ENCODE measurements around the gene GTF3C2. TPM values are rescaled to one million over a fixed set of nuclear protein-coding genes. Genes with fewer than 3 reads are reported as not detected.
A peak's percentile ranks its signal among the peaks of the same experiment; 100 is the strongest.
"Not testable (repeated sequence)": the region's sequence is repeated elsewhere in the genome, so short reads cannot be mapped to it uniquely, and the experiment has no call there.

The GTF3C2 gene
- total and polyA plus RNA-seq, 4 donors, result 37.8 to 60.5 (median 43.0) TPM

DNA sequence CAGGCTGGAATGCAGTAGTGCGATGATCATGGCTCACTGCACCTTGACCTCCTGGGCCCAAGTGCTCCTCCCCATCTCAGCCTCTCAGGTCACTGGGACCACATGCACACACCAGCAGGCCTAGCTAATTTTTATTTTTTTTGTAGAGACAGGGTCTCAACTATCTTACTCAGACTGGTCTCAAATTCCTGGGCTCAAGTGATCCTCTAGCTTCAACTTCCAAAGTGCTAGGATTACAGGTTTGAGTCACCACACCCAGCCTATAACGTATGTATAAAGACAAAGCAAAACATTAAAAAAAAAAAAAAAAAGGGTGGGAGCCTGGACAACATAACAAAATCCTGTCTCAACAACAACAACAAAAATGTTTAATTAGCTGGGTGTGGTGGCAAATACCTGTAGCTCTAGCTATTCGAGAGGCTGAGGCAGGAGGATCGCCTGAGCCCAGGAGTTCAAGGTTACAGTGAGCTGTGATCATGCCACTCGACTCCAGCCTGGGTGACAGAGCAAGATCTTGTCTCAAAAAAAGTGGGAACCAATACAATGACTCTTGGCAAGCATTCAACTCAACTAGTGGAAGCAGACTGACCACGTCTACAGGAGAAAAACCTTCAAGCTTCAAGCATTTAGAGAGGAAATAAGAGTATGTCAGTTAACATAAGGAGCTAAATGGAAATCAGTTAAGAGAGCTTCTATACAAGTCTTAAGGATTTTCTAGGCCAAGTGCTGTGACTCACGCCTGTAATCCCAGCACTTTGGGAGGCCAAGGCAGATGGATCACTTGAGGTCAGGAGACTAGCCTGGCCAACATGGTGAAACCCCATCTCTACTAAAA, 2.6 kb downstream of the GTF3C2 start:
- Histone ChIP-seq H3K27ac (ENCODE audit: low read depth, low read length) (no peak overlapping the region), H3K9me3 (ENCODE audit: control insufficient read depth, insufficient read depth, low read length) (no peaks in the 10 kb centered on the region)

DNA sequence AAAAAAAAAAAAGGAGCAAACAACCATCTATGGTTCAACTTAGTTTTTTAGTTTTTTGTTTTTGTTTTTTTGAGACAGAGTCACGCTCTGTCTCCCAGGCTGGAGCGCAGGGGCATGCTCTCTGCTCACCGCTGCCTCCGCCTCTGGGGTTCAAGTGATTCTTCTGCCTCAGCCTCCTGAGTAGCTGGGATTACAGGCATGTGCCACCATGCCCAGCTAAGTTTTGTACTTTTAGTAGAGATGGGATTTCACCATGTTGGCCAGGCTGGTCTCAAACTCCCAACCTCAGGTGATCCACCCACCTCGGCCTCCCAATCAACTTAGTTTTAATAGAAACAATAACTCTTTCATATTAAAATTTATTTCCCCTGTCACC, 3.2 kb downstream of the GTF3C2 start:
- H3K36me3 ChIP-seq (ENCODE audit: control insufficient read depth, insufficient read depth, low read length); H3K27ac ChIP-seq (ENCODE audit: low read depth, low read length); DNase-seq (ENCODE audit: low read depth in 4 of 6, low spot score in 6 of 6); H3K27me3 ChIP-seq (ENCODE audit: control insufficient read depth, insufficient read depth, low read length); H3K9me3 ChIP-seq (ENCODE audit: control insufficient read depth, insufficient read depth, low read length); H3K4me3 ChIP-seq (ENCODE audit: low read depth, low read length): not testable (repeated sequence)
- 85% methylated on average over 5 of the region's 5 CpGs for WGBS (ENCODE audit: insufficient coverage)
- H3K4me1 ChIP-seq (ENCODE audit: control insufficient read depth, insufficient read depth, low read length), result peaks cover 21% of the 10 kb centered on the region

More for the DNA sequence above, 2.6 kb downstream of the GTF3C2 start:
- peaks cover 21% of the 10 kb centered on the region for H3K4me1 ChIP-seq (ENCODE audit: control insufficient read depth, insufficient read depth, low read length)
- WGBS (ENCODE audit: insufficient coverage), result 88% methylated on average over 5 of the region's 7 CpGs
- DNase-seq (ENCODE audit: low read depth in 4 of 6, low spot score in 6 of 6), result no peak
- H3K4me3 ChIP-seq (ENCODE audit: low read depth, low read length), result no peak overlapping the region
- no peaks in the 10 kb centered on the region for H3K27me3 ChIP-seq (ENCODE audit: control insufficient read depth, insufficient read depth, low read length)
- H3K36me3 ChIP-seq (ENCODE audit: control insufficient read depth, insufficient read depth, low read length), result peaks cover 8% of the 10 kb centered on the region

DNA sequence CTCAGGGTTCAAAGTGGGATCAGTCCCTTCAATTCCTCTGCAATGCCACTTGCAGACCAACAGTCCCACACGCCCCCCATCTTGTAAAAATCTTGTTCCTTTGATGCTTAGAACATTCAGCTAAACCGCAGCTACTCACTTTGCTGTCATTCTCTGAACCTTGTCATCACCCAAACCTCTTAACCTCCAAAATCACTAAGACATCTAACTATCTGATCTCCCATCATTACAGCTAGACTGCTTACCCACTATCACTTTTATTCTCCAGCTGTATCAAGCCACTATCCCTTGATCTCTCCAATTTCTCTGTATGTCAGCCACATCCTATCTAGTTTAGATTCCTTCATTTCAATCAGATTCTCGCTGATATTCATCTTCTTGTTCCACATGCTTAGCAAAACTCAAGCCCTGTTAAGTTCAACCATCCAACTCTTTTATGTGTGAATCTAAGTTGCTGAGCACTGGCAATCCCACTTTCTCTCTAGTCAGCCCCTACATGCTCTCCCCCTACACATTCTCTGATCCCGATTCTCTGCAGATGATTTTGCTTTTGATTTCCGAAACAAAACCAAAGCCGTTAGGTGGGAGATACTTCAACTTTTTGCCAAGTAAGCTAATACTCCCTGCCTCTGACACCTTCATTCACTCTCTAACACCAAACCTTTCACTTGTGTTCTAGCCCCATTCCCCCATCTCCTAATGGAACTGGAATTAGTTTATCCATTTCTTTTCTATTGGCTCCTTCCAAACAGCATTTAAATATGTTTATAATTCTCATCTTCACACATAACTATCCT, 4.6 kb downstream of the GTF3C2 start:
- WGBS (ENCODE audit: insufficient coverage), result 92% methylated on average over 6 of the region's 6 CpGs
- DNase-seq (ENCODE audit: low read depth in 4 of 6, low spot score in 6 of 6), result no peak
- no peaks in the 10 kb centered on the region for H3K27me3 ChIP-seq (ENCODE audit: control insufficient read depth, insufficient read depth, low read length)

DNA sequence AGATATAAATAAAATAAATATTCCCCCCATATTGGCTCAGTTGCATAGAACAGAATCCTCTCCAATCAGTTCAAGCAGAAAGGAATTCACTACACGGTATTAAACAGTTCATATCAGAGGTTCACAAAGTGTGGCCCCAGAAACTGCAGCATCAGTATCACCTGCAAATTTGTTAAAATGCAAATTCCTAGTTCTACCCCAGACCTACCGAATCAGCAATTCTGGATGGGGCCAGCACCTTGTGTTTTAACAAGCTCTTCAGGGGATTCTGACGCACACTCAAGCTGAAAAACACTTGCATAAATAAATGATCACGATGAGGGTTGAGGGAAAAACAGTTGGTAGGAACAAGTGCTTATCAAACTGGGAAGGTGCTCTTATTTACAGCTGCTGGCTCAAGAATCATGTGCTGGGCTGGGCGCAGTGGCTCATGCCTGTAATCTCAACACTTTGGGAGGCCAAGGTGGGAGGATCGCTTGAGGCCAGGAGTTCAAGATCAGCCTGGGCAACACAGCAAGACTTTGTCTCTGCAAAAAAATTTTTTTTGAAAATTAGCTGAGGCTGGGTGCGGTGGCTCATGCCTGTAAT, 6.4 kb downstream of the GTF3C2 start:
- H3K9me3 ChIP-seq (ENCODE audit: control insufficient read depth, insufficient read depth, low read length), result no peaks in the 10 kb centered on the region
- peaks cover 6% of the 10 kb centered on the region for H3K36me3 ChIP-seq (ENCODE audit: control insufficient read depth, insufficient read depth, low read length)
- H3K4me3 ChIP-seq (ENCODE audit: low read depth, low read length), result no peak overlapping the region
- no peak overlapping the region for H3K27ac ChIP-seq (ENCODE audit: low read depth, low read length)
- DNase-seq (ENCODE audit: low read depth in 4 of 6, low spot score in 6 of 6), result no peak
- WGBS (ENCODE audit: insufficient coverage), result 94% methylated on average over 5 of the region's 7 CpGs
- peaks cover 2% of the 10 kb centered on the region for H3K4me1 ChIP-seq (ENCODE audit: control insufficient read depth, insufficient read depth, low read length)
- H3K27me3 ChIP-seq (ENCODE audit: control insufficient read depth, insufficient read depth, low read length), result no peaks in the 10 kb centered on the region

More for the DNA sequence above, 4.6 kb downstream of the GTF3C2 start:
- Histone ChIP-seq H3K36me3 (ENCODE audit: control insufficient read depth, insufficient read depth, low read length) (peaks cover 8% of the 10 kb centered on the region), H3K9me3 (ENCODE audit: control insufficient read depth, insufficient read depth, low read length) (no peaks in the 10 kb centered on the region), H3K4me1 (ENCODE audit: control insufficient read depth, insufficient read depth, low read length) (peaks cover 12% of the 10 kb centered on the region), H3K4me3 (ENCODE audit: low read depth, low read length) (no peak overlapping the region), H3K27ac (ENCODE audit: low read depth, low read length) (no peak overlapping the region)

DNA sequence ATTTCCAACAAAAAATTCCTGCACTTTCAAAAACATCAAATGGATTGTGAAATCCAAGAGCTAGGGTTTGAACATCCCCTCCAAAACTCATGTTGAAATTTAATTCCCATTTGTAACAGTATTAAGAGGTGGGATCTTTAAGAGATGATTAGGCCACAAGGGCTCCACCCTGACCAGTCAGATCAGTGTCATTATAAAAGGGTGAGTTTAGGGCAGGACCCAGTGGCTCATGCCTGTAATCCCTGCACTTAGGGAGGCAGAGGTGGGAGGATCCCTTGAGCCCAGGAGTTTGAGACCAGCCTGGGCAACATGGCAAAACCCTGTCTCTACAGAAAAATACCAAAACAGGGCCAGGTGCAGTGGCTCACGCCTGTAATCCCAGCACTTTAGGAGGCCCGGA, 8.9 kb downstream of the GTF3C2 start:
- Histone ChIP-seq H3K36me3 (ENCODE audit: control insufficient read depth, insufficient read depth, low read length) (peaks cover 9% of the 10 kb centered on the region), H3K27ac (ENCODE audit: low read depth, low read length) (no peak overlapping the region), H3K4me3 (ENCODE audit: low read depth, low read length) (no peak overlapping the region), H3K4me1 (ENCODE audit: control insufficient read depth, insufficient read depth, low read length) (no peaks in the 10 kb centered on the region), H3K27me3 (ENCODE audit: control insufficient read depth, insufficient read depth, low read length) (no peaks in the 10 kb centered on the region), H3K9me3 (ENCODE audit: control insufficient read depth, insufficient read depth, low read length) (no peaks in the 10 kb centered on the region)
- 91% methylated on average over 2 of the region's 2 CpGs for WGBS (ENCODE audit: insufficient coverage)
- DNase-seq (ENCODE audit: low read depth in 4 of 6, low spot score in 6 of 6), result no peak

DNA sequence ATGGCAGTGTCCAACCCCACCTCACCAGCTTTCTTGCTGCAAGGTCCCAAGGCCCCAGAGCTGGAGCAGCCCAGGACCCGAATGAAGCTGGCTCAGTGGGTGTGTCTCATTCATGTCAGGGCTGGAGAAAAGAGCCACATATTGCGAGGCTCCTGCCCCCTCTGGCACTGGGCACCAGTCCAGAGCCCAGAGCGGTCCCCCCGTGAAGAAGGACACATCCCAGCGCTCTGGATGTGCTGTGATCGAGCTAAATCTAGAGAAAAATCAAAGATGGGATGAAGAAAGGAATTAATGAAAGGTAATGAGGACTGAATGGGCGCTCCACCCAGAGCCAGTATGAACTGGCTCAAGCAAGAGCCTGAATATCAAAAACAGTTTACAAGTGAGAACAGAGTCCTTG, 20.4 kb downstream of the GTF3C2 start:
- Histone ChIP-seq H3K27ac (ENCODE audit: low read depth, low read length) (no peak overlapping the region), H3K36me3 (ENCODE audit: control insufficient read depth, insufficient read depth, low read length) (peaks cover 77% of the 10 kb centered on the region), H3K9me3 (ENCODE audit: control insufficient read depth, insufficient read depth, low read length) (no peaks in the 10 kb centered on the region), H3K4me1 (ENCODE audit: control insufficient read depth, insufficient read depth, low read length) (no peaks in the 10 kb centered on the region), H3K4me3 (ENCODE audit: low read depth, low read length) (no peak overlapping the region), H3K27me3 (ENCODE audit: control insufficient read depth, insufficient read depth, low read length) (no peaks in the 10 kb centered on the region)
- DNase-seq (ENCODE audit: low read depth in 4 of 6, low spot score in 6 of 6), result no peak
- WGBS (ENCODE audit: insufficient coverage), result 94% methylated on average over 5 of the region's 7 CpGs

DNA sequence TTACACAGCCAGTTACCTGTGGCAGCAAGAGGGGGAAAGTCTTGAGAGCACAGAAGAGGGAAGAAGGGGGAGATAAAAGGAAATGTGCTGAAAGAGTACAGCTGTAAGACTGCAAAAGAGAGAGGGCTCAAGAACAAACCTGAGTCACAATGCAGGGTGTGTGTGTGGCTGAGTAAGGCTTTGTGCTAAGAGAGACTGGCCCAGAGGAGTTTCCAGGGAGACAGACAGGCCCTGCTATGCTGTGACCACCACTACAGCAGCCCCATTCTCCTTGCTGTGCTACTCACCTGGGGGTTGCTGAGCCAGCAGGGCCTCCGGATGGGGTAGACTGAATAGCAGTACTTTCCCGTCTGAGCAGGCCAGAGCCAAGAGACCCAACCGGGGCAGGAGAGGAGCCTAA, 21.3 kb downstream of the GTF3C2 start:
- no peak for DNase-seq (ENCODE audit: low read depth in 4 of 6, low spot score in 6 of 6)

DNA sequence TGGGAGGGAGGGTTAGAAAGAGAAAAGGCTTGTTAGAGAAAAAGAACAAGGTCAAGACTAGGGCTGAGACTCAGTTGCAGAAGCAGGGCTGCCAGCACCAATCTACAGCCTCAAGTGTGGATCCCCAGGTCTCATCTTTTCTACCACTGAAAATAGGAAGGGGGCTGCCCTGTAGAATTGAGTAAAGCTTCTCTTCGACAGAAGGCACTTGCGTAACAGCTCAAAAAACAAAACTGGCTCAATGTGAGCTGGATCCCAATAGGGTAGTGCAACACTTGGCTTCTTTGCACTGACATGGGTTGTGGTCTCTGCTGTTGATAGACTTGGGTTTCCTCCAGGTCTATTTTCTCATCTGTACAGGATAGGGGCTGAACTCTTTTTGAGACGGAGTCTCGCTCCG, 31.8 kb downstream of the GTF3C2 start:
- Histone ChIP-seq H3K27me3 (ENCODE audit: control insufficient read depth, insufficient read depth, low read length) (no peaks in the 10 kb centered on the region), H3K4me3 (ENCODE audit: low read depth, low read length) (no peak overlapping the region), H3K9me3 (ENCODE audit: control insufficient read depth, insufficient read depth, low read length) (no peaks in the 10 kb centered on the region), H3K27ac (ENCODE audit: low read depth, low read length) (no peak overlapping the region), H3K36me3 (ENCODE audit: control insufficient read depth, insufficient read depth, low read length) (peaks cover 42% of the 10 kb centered on the region), H3K4me1 (ENCODE audit: control insufficient read depth, insufficient read depth, low read length) (peaks cover 10% of the 10 kb centered on the region)
- DNase-seq (ENCODE audit: low read depth in 4 of 6, low spot score in 6 of 6), result no peak
- 86% methylated on average over 5 of the region's 5 CpGs for WGBS (ENCODE audit: insufficient coverage)

More for the DNA sequence above, 21.3 kb downstream of the GTF3C2 start:
- no peak overlapping the region for H3K27ac ChIP-seq (ENCODE audit: low read depth, low read length)
- peaks cover 76% of the 10 kb centered on the region for H3K36me3 ChIP-seq (ENCODE audit: control insufficient read depth, insufficient read depth, low read length)
- no peaks in the 10 kb centered on the region for H3K27me3 ChIP-seq (ENCODE audit: control insufficient read depth, insufficient read depth, low read length)
- no peaks in the 10 kb centered on the region for H3K9me3 ChIP-seq (ENCODE audit: control insufficient read depth, insufficient read depth, low read length)
- no peaks in the 10 kb centered on the region for H3K4me1 ChIP-seq (ENCODE audit: control insufficient read depth, insufficient read depth, low read length)
- H3K4me3 ChIP-seq (ENCODE audit: low read depth, low read length), result no peak overlapping the region
- WGBS (ENCODE audit: insufficient coverage), result 100% methylated on average over 1 of the region's 3 CpGs

DNA sequence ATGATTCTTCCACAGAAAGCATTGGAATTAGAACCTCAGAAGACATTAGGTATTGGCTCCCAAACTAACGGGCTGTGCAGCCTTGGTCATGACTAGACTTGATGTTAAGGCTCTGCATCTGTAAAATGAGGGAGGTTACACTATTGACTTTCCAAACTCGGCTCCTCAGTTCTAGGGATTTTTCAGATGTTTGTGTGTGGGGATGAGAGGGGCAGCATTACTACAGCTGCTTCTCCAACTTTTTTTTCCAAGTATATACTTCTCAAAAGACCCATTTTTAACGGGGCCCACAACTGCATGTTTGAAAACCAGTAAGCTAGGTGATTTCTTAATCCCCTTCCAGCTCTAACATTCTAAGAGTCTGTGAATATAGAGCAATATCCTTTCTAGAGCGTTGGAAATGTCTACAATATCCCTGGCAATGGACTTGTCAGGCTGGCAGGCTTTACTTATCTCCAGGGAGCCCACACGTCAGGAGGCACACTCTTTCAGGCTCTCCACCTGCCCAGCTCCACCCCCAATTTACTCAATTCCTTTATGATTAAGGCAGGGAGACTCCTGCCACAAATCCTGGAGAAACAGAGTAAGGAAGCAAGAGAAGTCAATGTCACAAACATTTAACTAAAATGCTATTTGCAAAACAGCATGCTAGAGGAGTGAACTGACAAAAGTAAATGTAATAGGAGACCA, 32.8 kb downstream of the GTF3C2 start:
- Histone ChIP-seq H3K27me3 (ENCODE audit: control insufficient read depth, insufficient read depth, low read length) (no peaks in the 10 kb centered on the region), H3K4me1 (ENCODE audit: control insufficient read depth, insufficient read depth, low read length) (peaks cover 10% of the 10 kb centered on the region), H3K4me3 (ENCODE audit: low read depth, low read length) (peak overlapping the region; percentile 99), H3K27ac (ENCODE audit: low read depth, low read length) (peak overlapping the region; percentile 98), H3K36me3 (ENCODE audit: control insufficient read depth, insufficient read depth, low read length) (peaks cover 36% of the 10 kb centered on the region), H3K9me3 (ENCODE audit: control insufficient read depth, insufficient read depth, low read length) (no peaks in the 10 kb centered on the region)
- WGBS (ENCODE audit: insufficient coverage), result 24% methylated on average over 3 of the region's 5 CpGs
- no peak for DNase-seq (ENCODE audit: low read depth in 4 of 6, low spot score in 6 of 6)
